ENCODE data around the gene AFAP1. TPM values are rescaled to one million over a fixed set of nuclear protein-coding genes. Genes with fewer than 3 reads are reported as not detected.

Gene AFAP1
- total RNA-seq, 2 experiments from 2014 or later, result 7.1 to 7.9 TPM

- H3K9me3 Mint-ChIP-seq, result no peaks in the 10 kb centered on the region
- H3K27ac Mint-ChIP-seq, result no peak overlapping the region
- CTCF ChIA-PET, result interaction anchor here (1.0 to 1.4 kb wide), 4 partner anchors 15 to 179 kb away, joined by 3 to 5 read pairs (median 3); no protein-coding TSS in a partner anchor
Measured at GRCh38 chr4:7808752-7809151, 130.9 kb downstream of the AFAP1 start.

GRCh38 chr4:7808181-7808580 lies 131.5 kb downstream of the AFAP1 start:
- H3K27me3 Mint-ChIP-seq, result no peaks in the 10 kb centered on the region
- H3K9me3 Mint-ChIP-seq, result no peaks in the 10 kb centered on the region
- ChIA-PET CTCF (interaction anchor here (0.6 to 1.4 kb wide), 2 partner anchors 180 to 633 kb away, joined by 3 to 5 read pairs; no protein-coding TSS in a partner anchor), POLR2A (no interaction called here)
- H3K36me3 Mint-ChIP-seq (ENCODE audit: low read depth), result peaks cover 4% of the 10 kb centered on the region
- H3K4me3 Mint-ChIP-seq, result no peak overlapping the region
- DNase-seq, result no peak
- H3K27ac Mint-ChIP-seq, result no peak overlapping the region
- H3K4me1 Mint-ChIP-seq, result peaks cover 10% of the 10 kb centered on the region

More at GRCh38 chr4:7808752-7809151, 130.9 kb downstream of the AFAP1 start:
- peaks cover 9% of the 10 kb centered on the region for H3K4me1 Mint-ChIP-seq
- no peak for DNase-seq
- peaks cover 4% of the 10 kb centered on the region for H3K36me3 Mint-ChIP-seq (ENCODE audit: low read depth)
- H3K27me3 Mint-ChIP-seq, result no peaks in the 10 kb centered on the region
- no peak overlapping the region for H3K4me3 Mint-ChIP-seq
- POLR2A ChIA-PET, result no interaction called here

- no peaks in the 10 kb centered on the region for H3K9me3 Mint-ChIP-seq
- no peak overlapping the region for H3K4me3 Mint-ChIP-seq
- POLR2A ChIA-PET, result no interaction called here
- CTCF ChIA-PET, result interaction anchor here (0.6 to 1.6 kb wide), 2 partner anchors 13 to 632 kb away, joined by 3 to 5 read pairs; no protein-coding TSS in a partner anchor
- no peak for DNase-seq
- H3K27me3 Mint-ChIP-seq, result no peaks in the 10 kb centered on the region
- H3K4me1 Mint-ChIP-seq, result peaks cover 10% of the 10 kb centered on the region
- H3K36me3 Mint-ChIP-seq (ENCODE audit: low read depth), result peaks cover 4% of the 10 kb centered on the region
- H3K27ac Mint-ChIP-seq, result no peak overlapping the region
Measured at GRCh38 chr4:7807351-7807921, 132.2 kb downstream of the AFAP1 start.

- POLR2A ChIA-PET, result no interaction called here
- no peaks in the 10 kb centered on the region for H3K27me3 Mint-ChIP-seq
Measured at GRCh38 chr4:7806338-7807090, 133.1 kb downstream of the AFAP1 start.

GRCh38 chr4:7805533-7806337 lies 133.9 kb downstream of the AFAP1 start:
- H3K4me1 Mint-ChIP-seq, result peaks cover 17% of the 10 kb centered on the region
- CTCF ChIA-PET, result interaction anchor here (0.8 to 1.9 kb wide), 6 partner anchors 9 to 185 kb away, joined by 3 to 7 read pairs (median 4); no protein-coding TSS in a partner anchor
- H3K4me3 Mint-ChIP-seq, result no peak overlapping the region
- DNase-seq, result no peak
- H3K27ac Mint-ChIP-seq, result no peak overlapping the region
- H3K36me3 Mint-ChIP-seq (ENCODE audit: low read depth), result peaks cover 4% of the 10 kb centered on the region
- POLR2A ChIA-PET, result no interaction called here
- H3K9me3 Mint-ChIP-seq, result no peaks in the 10 kb centered on the region
- no peaks in the 10 kb centered on the region for H3K27me3 Mint-ChIP-seq

More at GRCh38 chr4:7806338-7807090, 133.1 kb downstream of the AFAP1 start:
- Mint-ChIP-seq H3K9me3 (no peaks in the 10 kb centered on the region), H3K36me3 (ENCODE audit: low read depth) (peaks cover 4% of the 10 kb centered on the region), H3K4me1 (peaks cover 15% of the 10 kb centered on the region), H3K27ac (no peak overlapping the region), H3K4me3 (no peak overlapping the region)
- CTCF ChIA-PET, result interaction anchor here (1.4 to 1.6 kb wide), 2 partner anchors 12 to 184 kb away, joined by 3 to 5 read pairs; no protein-coding TSS in a partner anchor
- DNase-seq, result no peak

- CTCF ChIA-PET, result interaction anchor here (0.6 to 1.9 kb wide), 14 partner anchors 8 to 186 kb away, joined by 3 to 7 read pairs (median 4); partner anchors contain the start of gene AFAP1
- peaks cover 7% of the 10 kb centered on the region for H3K36me3 Mint-ChIP-seq (ENCODE audit: low read depth)
- no peak for DNase-seq
Measured at GRCh38 chr4:7804756-7805385, 134.8 kb downstream of the AFAP1 start.

GRCh38 chr4:7803992-7804755 lies 135.5 kb downstream of the AFAP1 start:
- CTCF ChIA-PET, result interaction anchor here (0.6 to 1.9 kb wide), 13 partner anchors 9 to 183 kb away, joined by 3 to 7 read pairs (median 4); partner anchors contain the start of gene AFAP1
- Mint-ChIP-seq H3K4me3 (no peak overlapping the region), H3K9me3 (no peaks in the 10 kb centered on the region), H3K27me3 (no peaks in the 10 kb centered on the region), H3K4me1 (peaks cover 17% of the 10 kb centered on the region), H3K36me3 (ENCODE audit: low read depth) (peaks cover 6% of the 10 kb centered on the region), H3K27ac (no peak overlapping the region)
- DNase-seq, result peak; percentile 82
- POLR2A ChIA-PET, result no interaction called here

More at GRCh38 chr4:7804756-7805385, 134.8 kb downstream of the AFAP1 start:
- H3K4me3 Mint-ChIP-seq, result no peak overlapping the region
- peaks cover 17% of the 10 kb centered on the region for H3K4me1 Mint-ChIP-seq
- no peaks in the 10 kb centered on the region for H3K27me3 Mint-ChIP-seq
- POLR2A ChIA-PET, result no interaction called here
- H3K9me3 Mint-ChIP-seq, result no peaks in the 10 kb centered on the region
- no peak overlapping the region for H3K27ac Mint-ChIP-seq

- POLR2A ChIA-PET, result no interaction called here
- peaks cover 15% of the 10 kb centered on the region for H3K4me1 Mint-ChIP-seq
- H3K4me3 Mint-ChIP-seq, result no peak overlapping the region
- H3K27me3 Mint-ChIP-seq, result no peaks in the 10 kb centered on the region
- CTCF ChIA-PET, result interaction anchor here (1.0 to 2.1 kb wide), 5 partner anchors 31 to 185 kb away, joined by 4 to 12 read pairs (median 5); partner anchors contain the start of gene AFAP1
- H3K9me3 Mint-ChIP-seq, result no peaks in the 10 kb centered on the region
- no peak overlapping the region for H3K27ac Mint-ChIP-seq
- DNase-seq, result no peak
- H3K36me3 Mint-ChIP-seq (ENCODE audit: low read depth), result peaks cover 9% of the 10 kb centered on the region
Measured at GRCh38 chr4:7803371-7803770, 136.3 kb downstream of the AFAP1 start.

- ChIA-PET CTCF (interaction anchor here (0.5 to 2.1 kb wide), 28 partner anchors 10 to 712 kb away, joined by 3 to 16 read pairs (median 4); no protein-coding TSS in a partner anchor), POLR2A (no interaction called here)
- peaks cover 15% of the 10 kb centered on the region for H3K4me1 Mint-ChIP-seq
Measured at GRCh38 chr4:7802093-7802726, 137.5 kb downstream of the AFAP1 start.

GRCh38 chr4:7801641-7802040 lies 138.0 kb downstream of the AFAP1 start:
- POLR2A ChIA-PET, result no interaction called here
- H3K27me3 Mint-ChIP-seq, result no peaks in the 10 kb centered on the region
- no peak overlapping the region for H3K27ac Mint-ChIP-seq

More at GRCh38 chr4:7802093-7802726, 137.5 kb downstream of the AFAP1 start:
- H3K27ac Mint-ChIP-seq, result no peak overlapping the region
- H3K9me3 Mint-ChIP-seq, result no peaks in the 10 kb centered on the region
- peak; percentile 83 for DNase-seq
- no peaks in the 10 kb centered on the region for H3K27me3 Mint-ChIP-seq
- H3K36me3 Mint-ChIP-seq (ENCODE audit: low read depth), result peaks cover 10% of the 10 kb centered on the region
- H3K4me3 Mint-ChIP-seq, result no peak overlapping the region

GRCh38 chr4:7801001-7801400 lies 138.7 kb downstream of the AFAP1 start:
- H3K4me1 Mint-ChIP-seq, result peaks cover 15% of the 10 kb centered on the region
- H3K36me3 Mint-ChIP-seq (ENCODE audit: low read depth), result peaks cover 10% of the 10 kb centered on the region
- ChIA-PET CTCF (interaction anchor here (1.3 to 2.1 kb wide), 5 partner anchors 21 to 184 kb away, joined by 3 to 16 read pairs (median 4); no protein-coding TSS in a partner anchor), POLR2A (no interaction called here)
- no peaks in the 10 kb centered on the region for H3K9me3 Mint-ChIP-seq
- no peak for DNase-seq
- H3K4me3 Mint-ChIP-seq, result no peak overlapping the region
- H3K27me3 Mint-ChIP-seq, result no peaks in the 10 kb centered on the region
- no peak overlapping the region for H3K27ac Mint-ChIP-seq

More at GRCh38 chr4:7801641-7802040, 138.0 kb downstream of the AFAP1 start:
- Mint-ChIP-seq H3K9me3 (no peaks in the 10 kb centered on the region), H3K4me3 (no peak overlapping the region), H3K4me1 (peaks cover 15% of the 10 kb centered on the region), H3K36me3 (ENCODE audit: low read depth) (peaks cover 10% of the 10 kb centered on the region)
- CTCF ChIA-PET, result interaction anchor here (0.5 to 2.1 kb wide), 18 partner anchors 9 to 712 kb away, joined by 3 to 16 read pairs (median 4); no protein-coding TSS in a partner anchor
- DNase-seq, result no peak

Data from activated CD4-positive, alpha-beta T cell treated with anti-CD3 and anti-CD28 coated beads, Interleukin-2, amount 10 ng/mL, durations not matched to agents 7 days and 5 days (primary cell).